SK-N-SH (cell line): ENCODE data around the gene ARHGAP23.

Experiments
- EZH2phosphoT487 ChIP-seq: fragments of 200-600 bp; sonication (generic); IDR thresholded peaks from 2 replicates; pipeline ENCODE4 v1.6.1; 2017; ENCODE audit warnings: low read depth, mixed run types, mild to moderate bottlenecking, antibody characterized with exemption, moderate library complexity, borderline replicate concordance
- NFIC ChIP-seq: IDR thresholded peaks from 2 replicates; pipeline ENCODE4 v1.4.0; 2012; ENCODE audit warnings: borderline replicate concordance
- TF ChIP-seq, protein P1 (sequence below): fragments of 150-350 bp; IDR thresholded peaks from 2 replicates; pipeline ENCODE4 v1.6.1; 2017; ENCODE audit warnings: antibody characterized with exemption, low read length, low read depth, borderline replicate concordance
- TF ChIP-seq, protein P2 (sequence below): fragments of 200-600 bp; sonication (generic); IDR thresholded peaks from 2 replicates; pipeline ENCODE4 v1.6.1; 2017; ENCODE audit warnings: antibody characterized with exemption, mild to moderate bottlenecking, moderate library complexity
- TF ChIP-seq, protein P3 (sequence below): IDR thresholded peaks from 2 replicates; pipeline ENCODE4 v1.6.1; 2012; ENCODE audit warnings: mild to moderate bottlenecking, low read depth, low read length, moderate library complexity

DNA sequence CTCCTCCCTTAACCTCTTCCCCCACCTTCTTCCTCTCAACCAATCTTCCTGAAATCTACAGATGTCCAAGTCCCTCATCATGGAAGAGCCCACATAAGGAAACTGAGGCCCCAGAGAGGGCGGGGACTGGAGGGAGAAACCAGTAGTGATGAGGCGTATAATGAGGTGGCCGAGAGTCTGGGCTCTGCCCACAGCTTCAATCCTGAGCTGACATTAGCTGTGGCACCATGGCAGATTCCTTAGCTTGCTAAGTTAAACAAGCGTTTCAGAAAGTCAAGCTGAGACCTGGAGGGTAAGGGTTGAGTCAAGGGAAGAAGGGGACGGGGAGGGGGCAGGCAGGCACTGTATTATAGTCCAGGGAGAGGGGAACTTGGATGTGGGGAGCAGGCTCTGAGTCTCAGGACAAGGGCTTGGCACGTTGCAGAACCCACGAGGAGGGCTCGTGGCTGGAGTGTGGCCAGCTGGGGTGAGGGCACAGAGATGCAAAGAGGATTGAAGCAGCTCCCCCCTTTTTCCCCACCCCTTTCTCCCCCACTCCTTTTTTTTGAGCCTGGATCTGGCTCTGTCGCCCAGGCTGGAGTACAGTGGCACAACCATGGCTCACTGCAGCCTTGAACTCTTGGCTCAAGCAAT is 13.3 kb downstream of the ARHGAP23 start:
- TF ChIP-seq EZH2phosphoT487, result no peak
- TF ChIP-seq, protein P1, sequence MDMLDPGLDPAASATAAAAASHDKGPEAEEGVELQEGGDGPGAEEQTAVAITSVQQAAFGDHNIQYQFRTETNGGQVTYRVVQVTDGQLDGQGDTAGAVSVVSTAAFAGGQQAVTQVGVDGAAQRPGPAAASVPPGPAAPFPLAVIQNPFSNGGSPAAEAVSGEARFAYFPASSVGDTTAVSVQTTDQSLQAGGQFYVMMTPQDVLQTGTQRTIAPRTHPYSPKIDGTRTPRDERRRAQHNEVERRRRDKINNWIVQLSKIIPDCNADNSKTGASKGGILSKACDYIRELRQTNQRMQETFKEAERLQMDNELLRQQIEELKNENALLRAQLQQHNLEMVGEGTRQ, result no peak
- TF ChIP-seq, protein P2, sequence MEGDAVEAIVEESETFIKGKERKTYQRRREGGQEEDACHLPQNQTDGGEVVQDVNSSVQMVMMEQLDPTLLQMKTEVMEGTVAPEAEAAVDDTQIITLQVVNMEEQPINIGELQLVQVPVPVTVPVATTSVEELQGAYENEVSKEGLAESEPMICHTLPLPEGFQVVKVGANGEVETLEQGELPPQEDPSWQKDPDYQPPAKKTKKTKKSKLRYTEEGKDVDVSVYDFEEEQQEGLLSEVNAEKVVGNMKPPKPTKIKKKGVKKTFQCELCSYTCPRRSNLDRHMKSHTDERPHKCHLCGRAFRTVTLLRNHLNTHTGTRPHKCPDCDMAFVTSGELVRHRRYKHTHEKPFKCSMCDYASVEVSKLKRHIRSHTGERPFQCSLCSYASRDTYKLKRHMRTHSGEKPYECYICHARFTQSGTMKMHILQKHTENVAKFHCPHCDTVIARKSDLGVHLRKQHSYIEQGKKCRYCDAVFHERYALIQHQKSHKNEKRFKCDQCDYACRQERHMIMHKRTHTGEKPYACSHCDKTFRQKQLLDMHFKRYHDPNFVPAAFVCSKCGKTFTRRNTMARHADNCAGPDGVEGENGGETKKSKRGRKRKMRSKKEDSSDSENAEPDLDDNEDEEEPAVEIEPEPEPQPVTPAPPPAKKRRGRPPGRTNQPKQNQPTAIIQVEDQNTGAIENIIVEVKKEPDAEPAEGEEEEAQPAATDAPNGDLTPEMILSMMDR, result no peak
- no peak for TF ChIP-seq NFIC
- TF ChIP-seq, protein P3, sequence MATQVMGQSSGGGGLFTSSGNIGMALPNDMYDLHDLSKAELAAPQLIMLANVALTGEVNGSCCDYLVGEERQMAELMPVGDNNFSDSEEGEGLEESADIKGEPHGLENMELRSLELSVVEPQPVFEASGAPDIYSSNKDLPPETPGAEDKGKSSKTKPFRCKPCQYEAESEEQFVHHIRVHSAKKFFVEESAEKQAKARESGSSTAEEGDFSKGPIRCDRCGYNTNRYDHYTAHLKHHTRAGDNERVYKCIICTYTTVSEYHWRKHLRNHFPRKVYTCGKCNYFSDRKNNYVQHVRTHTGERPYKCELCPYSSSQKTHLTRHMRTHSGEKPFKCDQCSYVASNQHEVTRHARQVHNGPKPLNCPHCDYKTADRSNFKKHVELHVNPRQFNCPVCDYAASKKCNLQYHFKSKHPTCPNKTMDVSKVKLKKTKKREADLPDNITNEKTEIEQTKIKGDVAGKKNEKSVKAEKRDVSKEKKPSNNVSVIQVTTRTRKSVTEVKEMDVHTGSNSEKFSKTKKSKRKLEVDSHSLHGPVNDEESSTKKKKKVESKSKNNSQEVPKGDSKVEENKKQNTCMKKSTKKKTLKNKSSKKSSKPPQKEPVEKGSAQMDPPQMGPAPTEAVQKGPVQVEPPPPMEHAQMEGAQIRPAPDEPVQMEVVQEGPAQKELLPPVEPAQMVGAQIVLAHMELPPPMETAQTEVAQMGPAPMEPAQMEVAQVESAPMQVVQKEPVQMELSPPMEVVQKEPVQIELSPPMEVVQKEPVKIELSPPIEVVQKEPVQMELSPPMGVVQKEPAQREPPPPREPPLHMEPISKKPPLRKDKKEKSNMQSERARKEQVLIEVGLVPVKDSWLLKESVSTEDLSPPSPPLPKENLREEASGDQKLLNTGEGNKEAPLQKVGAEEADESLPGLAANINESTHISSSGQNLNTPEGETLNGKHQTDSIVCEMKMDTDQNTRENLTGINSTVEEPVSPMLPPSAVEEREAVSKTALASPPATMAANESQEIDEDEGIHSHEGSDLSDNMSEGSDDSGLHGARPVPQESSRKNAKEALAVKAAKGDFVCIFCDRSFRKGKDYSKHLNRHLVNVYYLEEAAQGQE, result no peak
